NCI-H748 (cell line): Measurements from ENCODE around the gene MRM3.
"Not testable (repeated sequence)": the region's sequence is repeated elsewhere in the genome, so short reads cannot be mapped to it uniquely, and the experiment has no call there.

Experiments
- DNase-seq: peaks from one replicate; lab custom pipeline; 2025; ENCODE audit not compliant: unreplicated experiment; lab: John Stamatoyannopoulos, UW

MRM3 gene

GRCh38 chr17:823501-823902 lies 41.3 kb downstream of the MRM3 start:
- no peak for DNase-seq

GRCh38 chr17:824378-824777 lies 42.2 kb downstream of the MRM3 start:
- DNase-seq = no peak

- DNase-seq = no peak
Measured at GRCh38 chr17:825216-825615, 43.1 kb downstream of the MRM3 start.

- no peak for DNase-seq
Measured at GRCh38 chr17:826778-827177, 44.6 kb downstream of the MRM3 start.

GRCh38 chr17:828761-829160 lies 46.6 kb downstream of the MRM3 start:
- no peak for DNase-seq

- not testable (repeated sequence) for DNase-seq
Measured at GRCh38 chr17:829614-830013, 47.5 kb downstream of the MRM3 start.

- no peak for DNase-seq
Measured at GRCh38 chr17:830381-830780, 48.2 kb downstream of the MRM3 start.

- no peak for DNase-seq
Measured at GRCh38 chr17:830950-831349, 48.8 kb downstream of the MRM3 start.

- DNase-seq = no peak
Measured at GRCh38 chr17:834136-834535, 52.0 kb downstream of the MRM3 start.

GRCh38 chr17:835263-835662 lies 53.1 kb downstream of the MRM3 start:
- no peak for DNase-seq

- DNase-seq = not testable (repeated sequence)
Measured at GRCh38 chr17:835721-836120, 53.6 kb downstream of the MRM3 start.

- no peak for DNase-seq
Measured at GRCh38 chr17:836151-836550, 54.0 kb downstream of the MRM3 start.

- DNase-seq = no peak
Measured at GRCh38 chr17:838486-838885, 56.3 kb downstream of the MRM3 start.

- no peak for DNase-seq
Measured at GRCh38 chr17:841313-841712, 59.2 kb downstream of the MRM3 start.
